Breast epithelium (tissue), 4 donors: ENCODE data around the gene SLC25A45. TPM values are rescaled to one million over a fixed set of nuclear protein-coding genes. Genes with fewer than 3 reads are reported as not detected.
A peak's percentile ranks its signal among the peaks of the same experiment; 100 is the strongest.
"Not testable (repeated sequence)": the region's sequence is repeated elsewhere in the genome, so short reads cannot be mapped to it uniquely, and the experiment has no call there.

ENCODE experiments used
- DNase-seq, 2 donors: peaks; one replicate each; pipeline ENCODE4 v3.0.0-alpha.2; 2019; ENCODE audit warnings: low spot score in 2 of 2
- H3K27ac ChIP-seq, 2 donors: fragments of 200-600 bp; sonication (generic) in 1 of 2; one replicate each; pipeline ENCODE4 v1.5.1; 2016 to 2019; ENCODE audit warnings: mild to moderate bottlenecking in 1 of 2
- H3K27me3 ChIP-seq, 2 donors: fragments of 200-600 bp; sonication (generic) in 1 of 2; one replicate each; pipeline versions ENCODE4 v1.5.1 to v1.6.0; 2017 to 2019; ENCODE audit warnings: control low read depth in 1 of 2, mild to moderate bottlenecking in 1 of 2
- H3K36me3 ChIP-seq: fragments of 200-600 bp; one replicate; pipeline ENCODE4 v1.5.1; 2019
- H3K4me1 ChIP-seq, 2 donors: fragments of 200-600 bp; sonication (generic); one replicate each; pipeline ENCODE4 v1.5.1; 2016 to 2019; ENCODE audit warnings: control low read depth in 1 of 2
- H3K4me3 ChIP-seq, 3 donors: fragments of 200-600 bp; sonication (generic); 1 replicate in 2 of 3; 2 replicates in 1 of 3; pipeline ENCODE4 v1.5.1; 2016 to 2019; ENCODE audit warnings: mild to moderate bottlenecking in 3 of 3, moderate library complexity in 2 of 3
- H3K9me3 ChIP-seq, 2 donors: fragments of 200-600 bp; sonication (generic) in 1 of 2; one replicate each; pipeline ENCODE4 v1.5.1; 2016 to 2019; ENCODE audit warnings: control low read depth in 1 of 2
- POLR2A ChIP-seq: fragments of 450-650 bp; IDR thresholded peaks from one replicate; pipeline ENCODE4 v1.6.1; 2016; ENCODE audit warnings: antibody characterized with exemption, mild to moderate bottlenecking, moderate library complexity
- POLR2AphosphoS5 ChIP-seq, 3 donors: sonication (generic); formaldehyde crosslinking; IDR thresholded peaks; one replicate each; pipeline ENCODE4 v1.6.1; 2017; ENCODE audit warnings: antibody characterized with exemption in 3 of 3
- intact Hi-C: fragments of 100-400 bp; cut with DNase I; formaldehyde crosslinking; loops from one replicate; pipeline ENCODE4 v1.15.1; 2023; ENCODE audit warnings: low total_unique reads
- total RNA-seq, 3 donors: library from RNA; depleted of rRNA; stranded (reverse); fragments of >200 nt; gene quantifications; one replicate each; pipeline ENCODE4 v1.1.0, GENCODE V29; 2016
- TF ChIP-seq, protein P1 (sequence below), 3 donors: fragments of 450-650 bp; IDR thresholded peaks; one replicate each; pipeline ENCODE4 v1.5.1; 2016 to 2017; ENCODE audit warnings: antibody characterized with exemption in 3 of 3, mild to moderate bottlenecking in 3 of 3, moderate library complexity in 3 of 3

The SLC25A45 gene
- total RNA-seq, 3 donors from 2014 or later, result 5.4 to 9.1 (median 6.6) TPM

DNA sequence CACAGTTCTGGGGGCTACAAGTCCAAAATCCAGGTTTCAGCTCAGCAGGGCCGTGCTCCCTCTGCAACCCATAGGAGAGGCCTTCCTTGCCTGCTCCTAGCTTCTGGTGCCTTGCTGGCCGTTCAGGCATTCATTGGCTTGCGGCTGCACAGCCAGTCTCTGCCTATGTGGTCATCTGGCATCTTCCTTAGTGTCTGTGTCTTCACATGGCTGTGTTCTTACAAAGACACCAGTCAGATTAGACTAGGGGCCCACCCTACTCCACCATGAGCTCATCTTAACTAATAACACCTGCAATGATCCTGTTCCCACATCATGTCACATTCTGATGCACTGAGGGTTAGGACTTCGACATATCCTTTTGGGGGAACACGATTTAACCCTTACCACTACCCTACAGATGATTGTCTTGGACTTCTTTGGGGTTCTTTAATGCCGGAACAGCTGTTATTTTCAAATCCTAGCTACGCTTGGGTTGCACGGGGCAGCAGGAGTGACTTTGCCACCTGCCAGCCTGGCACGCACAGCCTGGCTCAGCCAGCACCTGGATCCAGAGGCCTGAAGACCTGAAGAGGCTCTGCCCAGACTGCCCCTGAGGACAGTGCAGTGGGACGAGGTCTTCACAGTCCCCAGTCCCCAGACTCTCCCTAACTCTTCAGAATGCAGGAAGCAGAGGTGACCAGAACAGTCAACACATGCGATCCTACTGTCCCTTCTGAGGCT is 32.5 kb upstream of the SLC25A45 start:
- peaks cover 18 to 26% of the 10 kb centered on the region in 2 donors for H3K4me1 ChIP-seq
- H3K36me3 ChIP-seq, result no peaks in the 10 kb centered on the region
- no peaks in the 10 kb centered on the region for H3K9me3 ChIP-seq
- TF ChIP-seq POLR2AphosphoS5 (IDR thresholded peaks at IDR 0.05) (no peak), POLR2A (no peak)
- TF ChIP-seq, protein P1, sequence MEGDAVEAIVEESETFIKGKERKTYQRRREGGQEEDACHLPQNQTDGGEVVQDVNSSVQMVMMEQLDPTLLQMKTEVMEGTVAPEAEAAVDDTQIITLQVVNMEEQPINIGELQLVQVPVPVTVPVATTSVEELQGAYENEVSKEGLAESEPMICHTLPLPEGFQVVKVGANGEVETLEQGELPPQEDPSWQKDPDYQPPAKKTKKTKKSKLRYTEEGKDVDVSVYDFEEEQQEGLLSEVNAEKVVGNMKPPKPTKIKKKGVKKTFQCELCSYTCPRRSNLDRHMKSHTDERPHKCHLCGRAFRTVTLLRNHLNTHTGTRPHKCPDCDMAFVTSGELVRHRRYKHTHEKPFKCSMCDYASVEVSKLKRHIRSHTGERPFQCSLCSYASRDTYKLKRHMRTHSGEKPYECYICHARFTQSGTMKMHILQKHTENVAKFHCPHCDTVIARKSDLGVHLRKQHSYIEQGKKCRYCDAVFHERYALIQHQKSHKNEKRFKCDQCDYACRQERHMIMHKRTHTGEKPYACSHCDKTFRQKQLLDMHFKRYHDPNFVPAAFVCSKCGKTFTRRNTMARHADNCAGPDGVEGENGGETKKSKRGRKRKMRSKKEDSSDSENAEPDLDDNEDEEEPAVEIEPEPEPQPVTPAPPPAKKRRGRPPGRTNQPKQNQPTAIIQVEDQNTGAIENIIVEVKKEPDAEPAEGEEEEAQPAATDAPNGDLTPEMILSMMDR (IDR thresholded peaks at IDR 0.05), result no peak
- DNase-seq, result peak in 1 of 2 donors; percentile 39
- intact Hi-C loops, result loop anchor here (5.0 kb wide), 1 partner anchor 33 kb away; the partner anchor contains the start of gene SLC25A45
- H3K4me3 ChIP-seq, result no peak overlapping the region
- H3K27me3 ChIP-seq, result no peaks in the 10 kb centered on the region
- peak overlapping the region in 1 of 2 donors; percentile 28 for H3K27ac ChIP-seq

DNA sequence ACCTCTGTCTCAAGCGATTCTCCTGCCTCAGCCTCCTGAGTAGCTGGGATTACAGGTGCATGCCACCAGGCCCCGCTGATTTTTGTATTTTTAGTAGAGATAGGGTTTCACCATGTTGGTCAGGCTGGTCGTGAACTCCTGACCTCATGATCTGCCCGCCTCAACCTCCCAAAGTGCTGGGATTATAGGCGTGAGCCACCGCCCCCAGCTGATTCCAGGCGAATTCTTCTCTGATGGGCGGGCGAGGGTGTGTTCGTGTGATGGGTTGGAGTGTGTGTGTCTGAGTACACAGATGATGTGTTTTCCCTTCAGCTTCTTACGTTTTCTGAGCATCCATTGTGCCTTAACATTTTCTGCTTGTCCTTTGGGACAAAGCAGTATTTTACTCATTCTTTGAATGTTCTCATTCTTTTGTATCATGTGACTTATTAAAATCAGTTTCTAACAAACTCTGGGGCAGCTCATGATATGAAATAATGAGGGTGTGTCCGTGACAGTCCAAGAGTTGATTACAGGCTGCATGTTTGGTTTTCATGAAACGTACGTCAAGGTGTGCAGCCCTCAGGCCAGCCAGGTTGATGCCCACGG is 30.7 kb upstream of the SLC25A45 start:
- Histone ChIP-seq H3K27ac (peak overlapping the region; percentile 79 to 80), H3K4me1 (peaks cover 18 to 22% of the 10 kb centered on the region in 2 donors)
- H3K36me3 ChIP-seq, H3K4me3 ChIP-seq, H3K27me3 ChIP-seq, H3K9me3 ChIP-seq, DNase-seq, intact Hi-C loops: not testable (repeated sequence)

DNA sequence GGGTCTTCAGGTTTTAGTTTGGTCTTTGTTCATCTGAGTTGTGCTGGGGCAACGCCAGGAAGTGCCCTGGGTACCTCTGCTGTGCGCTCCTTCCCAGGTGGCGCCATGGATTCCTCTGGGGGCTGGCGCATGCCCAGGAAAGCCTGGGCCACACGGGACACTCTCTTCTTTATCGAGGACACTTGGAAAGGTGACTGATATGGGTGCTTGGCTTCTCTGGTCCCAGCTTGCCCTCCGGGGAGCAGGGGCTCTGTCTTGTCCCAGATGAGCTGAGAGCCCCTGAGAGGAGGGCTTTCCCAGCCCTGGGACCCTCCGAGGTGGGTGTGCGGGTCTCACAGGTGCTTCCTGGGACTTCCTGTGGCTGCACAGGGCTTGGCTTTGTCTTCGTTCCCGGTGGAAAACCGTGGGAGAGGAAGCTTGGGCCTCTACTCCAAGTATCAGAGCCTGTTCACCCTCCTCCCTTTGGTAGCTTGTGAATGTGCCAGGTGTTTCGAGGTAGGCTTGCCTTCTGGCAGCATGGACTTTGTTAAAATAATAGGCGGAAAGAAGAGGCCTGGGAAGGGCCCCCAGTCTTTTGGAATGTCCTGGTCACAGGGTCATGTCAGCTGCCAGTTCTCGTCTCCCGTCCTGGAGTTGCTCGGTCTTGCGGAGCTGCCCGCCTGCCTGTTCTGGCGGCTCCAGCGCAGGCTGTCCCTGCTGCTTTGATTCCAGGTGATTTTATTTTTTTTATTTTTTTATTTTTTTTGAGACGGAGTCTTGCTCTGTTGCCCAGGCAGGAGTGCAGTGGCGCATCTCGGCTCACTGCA is 30.0 kb upstream of the SLC25A45 start:
- Histone ChIP-seq H3K36me3 (no peaks in the 10 kb centered on the region), H3K27me3 (no peaks in the 10 kb centered on the region), H3K4me3 (no peak overlapping the region), H3K9me3 (no peaks in the 10 kb centered on the region), H3K27ac (peak overlapping the region; percentile 79 to 80), H3K4me1 (peaks cover 11 to 16% of the 10 kb centered on the region in 2 donors)
- peak in 1 of 2 donors; percentile 61 for DNase-seq
- intact Hi-C loops, result no loop called here
- TF ChIP-seq POLR2AphosphoS5 (IDR thresholded peaks at IDR 0.05) (no peak), POLR2A (no peak)
- TF ChIP-seq, protein P1 (IDR thresholded peaks at IDR 0.05), result no peak

DNA sequence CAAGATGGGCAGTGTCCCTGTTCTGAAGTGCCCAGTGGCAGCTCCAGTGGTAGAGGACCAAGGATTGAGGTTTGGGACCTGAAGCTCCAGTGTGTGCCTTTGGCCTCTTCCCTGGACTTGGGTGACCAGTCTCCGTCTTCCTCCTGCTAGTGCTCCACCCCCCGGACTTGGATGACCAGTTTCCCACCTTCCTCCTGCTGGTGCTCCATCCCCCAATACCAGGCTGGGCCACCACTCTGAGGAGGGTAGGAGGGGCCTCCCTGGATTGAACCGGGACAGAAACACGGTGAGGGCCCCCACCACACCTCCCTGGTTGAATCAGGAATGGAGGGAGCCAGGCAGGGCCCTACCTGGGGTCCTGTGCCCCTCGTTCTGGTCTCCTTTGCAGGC is 29.2 kb upstream of the SLC25A45 start:
- intact Hi-C loops, result no loop called here

DNA sequence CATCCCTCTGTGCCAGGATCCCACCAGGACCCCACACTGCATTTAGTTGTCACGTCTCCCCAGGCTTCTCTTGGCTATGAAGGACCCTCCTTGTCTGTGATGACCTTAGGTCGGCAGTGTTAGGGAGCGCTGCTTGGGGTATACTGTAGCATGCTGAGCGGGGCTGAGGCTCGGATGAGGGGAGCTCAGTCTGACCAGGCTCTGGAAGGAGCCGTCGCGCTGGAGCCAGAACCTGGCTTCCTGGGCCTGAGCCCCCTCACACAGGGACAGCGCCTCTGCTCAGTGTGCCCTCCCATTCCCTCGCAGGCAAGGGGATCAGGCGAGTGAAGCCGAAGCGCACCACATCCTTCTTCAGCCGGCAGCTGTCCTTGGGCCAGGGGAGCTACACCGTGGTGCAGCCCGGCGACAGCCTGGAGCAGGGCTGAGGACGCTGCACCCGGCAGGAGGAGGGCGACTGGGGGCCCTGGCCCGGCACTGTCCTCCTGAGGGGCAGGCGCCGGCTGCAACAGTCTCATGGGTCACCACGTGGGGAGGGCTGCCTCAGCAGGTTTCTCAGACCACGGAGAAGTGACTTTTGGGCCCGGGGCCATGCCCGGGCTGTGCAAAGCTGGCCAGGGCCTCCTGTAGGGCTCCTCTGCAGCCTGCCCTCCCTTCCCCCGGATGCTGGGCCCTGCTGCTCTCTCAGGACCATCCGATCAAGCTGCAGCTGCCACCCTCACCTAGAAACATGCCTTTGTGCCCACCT is 28.7 kb upstream of the SLC25A45 start:
- H3K36me3 ChIP-seq, result no peaks in the 10 kb centered on the region
- TF ChIP-seq, protein P1 (IDR thresholded peaks at IDR 0.05), result no peak
- no peak for TF ChIP-seq POLR2AphosphoS5 (IDR thresholded peaks at IDR 0.05)
- TF ChIP-seq POLR2A, result no peak
- DNase-seq, result no peak
- H3K9me3 ChIP-seq, result no peaks in the 10 kb centered on the region
- intact Hi-C loops, result no loop called here
- H3K4me3 ChIP-seq, result no peak overlapping the region
- H3K27ac ChIP-seq, result peak overlapping the region; percentile 79 to 80
- no peaks in the 10 kb centered on the region for H3K27me3 ChIP-seq
- peaks cover 0 to 4% of the 10 kb centered on the region in 2 donors for H3K4me1 ChIP-seq

More for the DNA sequence above, 29.2 kb upstream of the SLC25A45 start:
- Histone ChIP-seq H3K4me3 (no peak overlapping the region), H3K36me3 (no peaks in the 10 kb centered on the region), H3K4me1 (peaks cover 3 to 10% of the 10 kb centered on the region in 2 donors), H3K9me3 (no peaks in the 10 kb centered on the region), H3K27ac (peak overlapping the region; percentile 79 to 80), H3K27me3 (no peaks in the 10 kb centered on the region)
- DNase-seq, result no peak
- TF ChIP-seq POLR2A, result no peak
- no peak for TF ChIP-seq POLR2AphosphoS5 (IDR thresholded peaks at IDR 0.05)
- TF ChIP-seq, protein P1 (IDR thresholded peaks at IDR 0.05), result no peak
